Measurements from ENCODE around the gene SPTBN2.

DNA sequence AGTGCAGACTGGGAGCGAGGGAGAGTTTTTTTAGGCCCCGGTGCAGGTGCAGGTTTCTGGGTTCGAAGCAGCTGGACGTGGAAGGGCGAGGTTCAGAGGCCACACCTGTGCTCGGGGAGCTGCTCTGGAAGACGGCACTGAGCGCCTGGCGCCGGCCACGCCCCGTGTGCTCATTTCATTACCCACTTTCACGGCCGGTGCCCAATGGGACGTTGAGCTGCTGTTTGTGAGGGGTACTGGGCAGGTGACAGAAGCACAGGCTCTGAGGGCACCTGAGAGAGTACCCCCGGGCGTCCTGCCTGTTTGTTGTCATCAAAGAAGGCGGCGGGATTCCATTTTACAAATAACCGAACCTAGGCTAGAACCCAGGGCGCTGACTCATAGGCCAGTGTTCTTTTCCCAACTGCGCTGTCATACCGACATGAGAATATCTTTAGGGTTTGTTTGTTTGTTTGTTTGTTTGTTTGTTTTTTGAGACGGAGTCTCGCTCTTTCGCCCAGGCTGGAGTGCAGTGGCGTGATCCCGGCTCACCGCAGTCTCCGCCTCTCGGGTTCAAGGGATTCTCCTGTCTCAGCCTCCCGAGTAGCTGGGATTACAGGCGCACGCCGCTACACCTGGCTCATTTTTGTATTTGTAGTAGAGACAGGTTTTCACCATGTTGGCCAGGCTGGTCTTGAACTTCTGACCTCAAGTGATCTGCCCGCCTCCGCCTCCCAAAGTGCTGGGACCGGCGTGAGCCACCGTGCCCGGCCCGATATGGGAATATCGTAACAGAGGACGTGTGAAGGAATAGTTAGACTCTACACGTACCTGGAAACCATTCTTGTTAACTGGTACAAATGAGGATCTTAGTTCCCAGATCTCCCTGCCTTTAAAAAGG, 16.6 kb upstream of the SPTBN2 start:
- TF ChIP-seq, protein P1, sequence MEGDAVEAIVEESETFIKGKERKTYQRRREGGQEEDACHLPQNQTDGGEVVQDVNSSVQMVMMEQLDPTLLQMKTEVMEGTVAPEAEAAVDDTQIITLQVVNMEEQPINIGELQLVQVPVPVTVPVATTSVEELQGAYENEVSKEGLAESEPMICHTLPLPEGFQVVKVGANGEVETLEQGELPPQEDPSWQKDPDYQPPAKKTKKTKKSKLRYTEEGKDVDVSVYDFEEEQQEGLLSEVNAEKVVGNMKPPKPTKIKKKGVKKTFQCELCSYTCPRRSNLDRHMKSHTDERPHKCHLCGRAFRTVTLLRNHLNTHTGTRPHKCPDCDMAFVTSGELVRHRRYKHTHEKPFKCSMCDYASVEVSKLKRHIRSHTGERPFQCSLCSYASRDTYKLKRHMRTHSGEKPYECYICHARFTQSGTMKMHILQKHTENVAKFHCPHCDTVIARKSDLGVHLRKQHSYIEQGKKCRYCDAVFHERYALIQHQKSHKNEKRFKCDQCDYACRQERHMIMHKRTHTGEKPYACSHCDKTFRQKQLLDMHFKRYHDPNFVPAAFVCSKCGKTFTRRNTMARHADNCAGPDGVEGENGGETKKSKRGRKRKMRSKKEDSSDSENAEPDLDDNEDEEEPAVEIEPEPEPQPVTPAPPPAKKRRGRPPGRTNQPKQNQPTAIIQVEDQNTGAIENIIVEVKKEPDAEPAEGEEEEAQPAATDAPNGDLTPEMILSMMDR (IDR thresholded peaks at IDR 0.05) = no peak
- TF ChIP-seq EP300 (IDR thresholded peaks at IDR 0.05) = no peak

Data from tibial nerve (tissue), 4 donors.